Fibroblast of peridontal ligament (primary cell): ENCODE data around the gene GUSB.
"Not testable (repeated sequence)": the region's sequence is repeated elsewhere in the genome, so short reads cannot be mapped to it uniquely, and the experiment has no call there.

Experiments
- DNase-seq: peaks from one replicate; pipeline ENCODE4 v3.0.0-alpha.2; 2010; ENCODE audit errors: extremely low read depth

GUSB gene

DNA sequence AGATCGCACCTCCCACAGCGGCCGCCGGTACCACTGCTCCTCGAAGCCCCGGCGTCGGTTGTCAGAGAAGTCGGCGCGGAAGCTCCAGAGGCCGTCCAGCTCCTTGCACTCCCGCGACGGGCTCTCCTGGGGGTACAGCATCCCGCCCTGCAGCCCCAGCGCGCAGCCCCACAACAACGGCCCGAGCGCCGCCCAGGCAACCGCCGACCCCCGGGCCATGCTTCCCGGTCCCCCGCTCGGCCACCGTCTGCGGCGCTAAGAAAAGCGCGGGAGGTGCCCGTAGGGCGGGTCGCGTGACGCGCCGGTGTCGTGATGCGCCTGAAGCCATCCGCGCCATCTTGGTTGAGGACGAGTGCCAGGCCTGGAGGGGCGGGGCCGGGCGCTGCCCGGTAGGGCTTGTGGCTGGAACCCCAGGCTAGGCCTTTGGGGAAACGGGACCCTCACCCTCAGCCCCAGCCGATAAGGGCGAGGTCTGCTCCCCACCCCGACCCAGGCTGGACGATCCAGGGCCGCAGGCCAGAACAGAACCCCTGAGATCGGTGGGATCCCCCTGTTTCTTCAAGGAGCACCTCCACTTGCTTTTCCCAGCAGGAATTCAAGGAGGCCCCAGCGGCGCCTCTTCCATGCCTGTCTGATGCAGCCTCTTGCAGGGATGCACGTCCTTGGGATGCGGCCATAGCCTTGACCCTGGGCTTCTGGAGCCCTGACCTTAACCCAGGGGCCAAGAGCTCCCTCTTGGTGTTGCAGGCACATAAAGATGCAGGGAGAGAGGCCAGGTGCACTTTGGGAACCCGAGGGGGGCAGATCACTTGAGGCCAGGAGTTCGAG is at the start of gene GUSB:
Gene GUSB, minus strand, starts transcription at position 249 of the 828 bp plus-strand sequence. Its CDS starts 30 bp downstream, at position 219.
- peak; percentile 79 for DNase-seq

- not testable (repeated sequence) for DNase-seq
Observed at GRCh38 chr7:66028342-66028741, 46.3 kb upstream of the GUSB start.

DNA sequence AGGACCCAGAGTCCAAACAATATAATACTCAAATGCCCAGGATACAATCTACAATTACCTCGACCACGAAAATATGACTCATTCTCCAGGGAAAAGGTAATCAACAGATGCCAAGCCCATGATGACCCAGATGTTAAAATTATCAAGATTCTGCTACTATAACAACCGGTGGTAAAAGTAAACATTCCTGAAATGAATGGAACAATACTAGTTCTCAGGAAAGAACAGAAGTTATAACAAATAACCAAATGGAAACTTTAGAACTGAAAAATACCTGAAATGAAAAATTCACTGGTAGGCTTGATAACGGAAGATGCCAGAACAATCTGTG is 34.1 kb upstream of the GUSB start:
- peak; percentile 80 for DNase-seq

DNA sequence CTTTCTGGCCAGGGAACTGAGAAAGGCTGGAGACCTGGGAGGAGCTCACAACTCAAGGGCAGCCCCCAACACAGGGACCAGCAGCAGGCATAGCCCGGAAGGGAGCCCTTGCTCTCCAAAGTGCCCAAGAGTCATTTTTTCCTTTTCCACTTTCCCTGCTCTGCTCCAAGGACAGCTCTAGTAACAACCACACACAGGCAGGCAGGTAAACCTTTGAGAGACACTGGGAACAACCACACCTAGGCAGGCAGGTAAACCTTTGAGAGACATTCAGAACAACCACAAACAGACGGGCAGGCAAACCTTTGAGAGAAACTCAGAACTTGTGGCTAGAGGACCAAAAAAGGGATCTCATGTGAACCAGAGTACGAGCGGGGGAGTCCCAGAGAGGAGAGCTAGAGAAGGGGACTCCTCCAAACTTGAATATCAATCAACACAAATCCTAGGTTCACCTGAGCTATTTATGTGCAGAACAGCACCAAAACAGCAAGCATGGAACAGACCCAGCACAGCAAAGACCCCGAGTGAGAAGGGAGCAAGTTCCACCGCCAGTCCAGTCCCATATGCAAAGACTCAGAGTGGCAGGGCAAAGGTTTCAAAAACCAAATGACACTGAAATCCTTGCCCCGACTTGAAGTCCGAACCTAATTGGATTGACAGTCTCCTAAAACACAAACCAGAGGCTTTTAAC is 33.6 kb upstream of the GUSB start:
- DNase-seq: no peak

DNA sequence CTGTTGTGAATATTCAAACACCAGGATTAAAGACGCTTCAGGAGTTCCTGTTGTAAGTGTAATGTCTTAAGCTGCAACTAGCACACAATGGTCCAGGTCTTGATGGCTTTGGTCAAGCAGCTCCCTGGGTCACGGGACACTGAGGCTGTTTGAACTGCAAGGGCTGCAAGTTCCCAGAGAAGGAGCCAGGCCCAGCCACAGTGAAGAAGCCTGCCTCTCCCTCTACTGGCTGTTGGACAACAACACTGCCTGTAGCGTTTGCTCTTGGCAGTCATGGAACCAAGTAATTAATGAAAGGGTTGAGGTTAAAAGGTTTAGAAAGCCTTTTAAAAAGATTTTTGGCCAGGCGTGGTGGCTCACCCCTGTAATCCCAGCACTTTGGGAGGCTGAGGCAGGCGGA is 31.9 kb upstream of the GUSB start:
- DNase-seq: peak; percentile 66

DNA sequence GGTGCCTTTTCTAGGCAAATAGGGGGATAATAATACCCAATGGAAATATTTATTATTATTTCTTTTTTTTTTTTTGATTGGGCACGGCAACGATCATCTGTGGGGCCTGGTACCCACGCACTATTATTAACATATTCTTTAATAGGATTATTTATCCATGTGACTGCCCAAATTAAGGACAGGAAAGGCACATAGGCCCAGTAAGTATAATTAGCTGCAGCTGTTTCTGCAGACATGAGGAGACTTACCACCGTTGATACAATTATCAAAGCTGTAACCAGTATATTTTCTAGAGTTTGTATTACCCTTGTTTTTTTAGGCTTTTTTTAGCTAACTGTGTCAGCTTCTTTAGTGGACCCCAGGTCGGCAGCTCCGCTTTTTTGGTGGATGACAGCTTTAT is 25.2 kb upstream of the GUSB start:
- DNase-seq: no peak

DNA sequence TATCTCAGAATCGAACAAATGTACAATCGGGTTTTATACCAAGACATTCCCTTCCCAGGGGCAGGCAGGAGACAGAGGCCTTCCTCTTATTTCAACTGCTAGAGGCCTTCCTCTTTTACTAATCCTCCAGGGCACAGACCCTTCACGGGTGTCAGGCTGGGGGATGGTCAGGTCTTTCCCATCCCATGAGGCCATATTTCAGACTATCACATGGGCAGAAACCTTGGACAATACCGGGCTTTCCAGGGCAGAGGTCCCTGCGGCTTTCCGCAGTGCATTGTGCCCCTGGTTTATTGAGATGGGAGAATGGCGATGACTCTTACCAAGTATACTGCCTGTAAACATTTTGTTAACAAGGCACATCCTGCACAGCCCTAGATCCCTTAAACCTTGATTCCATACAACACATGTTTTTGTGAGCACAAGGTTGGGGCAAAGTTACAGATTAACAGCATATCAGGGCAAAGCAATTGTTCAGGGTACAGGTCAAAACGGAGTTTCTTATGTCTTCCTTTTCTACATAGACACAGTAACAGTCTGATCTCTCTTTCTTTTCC is 23.2 kb upstream of the GUSB start:
- not testable (repeated sequence) for DNase-seq

DNA sequence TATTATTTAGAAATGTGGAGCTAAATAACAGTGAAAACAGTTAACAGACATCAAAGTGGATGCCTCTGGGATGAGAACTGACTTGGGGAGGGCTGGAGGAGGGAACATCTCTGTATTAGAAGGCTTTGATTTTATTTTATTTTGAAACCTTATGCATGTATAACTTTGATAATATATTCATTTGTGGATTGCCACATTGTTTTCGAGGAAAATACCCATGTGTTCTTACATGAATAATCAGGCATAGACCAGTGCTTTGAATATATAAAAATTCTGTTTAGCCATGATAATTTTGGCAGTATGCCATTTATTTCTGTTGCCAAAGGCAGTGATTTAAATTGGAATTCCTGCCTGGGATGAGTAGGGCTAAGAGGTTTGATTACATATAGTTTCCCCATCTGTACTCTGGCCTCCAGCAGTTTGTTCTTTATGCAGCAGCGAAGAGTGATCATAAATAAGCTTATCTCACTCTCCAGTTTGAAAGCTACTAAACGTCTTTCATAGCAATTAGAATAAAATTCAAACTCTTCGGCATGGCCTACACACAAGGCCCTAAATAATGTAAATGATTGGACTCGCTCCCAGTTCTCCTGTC is 18.9 kb upstream of the GUSB start:
- DNase-seq: not testable (repeated sequence)

DNA sequence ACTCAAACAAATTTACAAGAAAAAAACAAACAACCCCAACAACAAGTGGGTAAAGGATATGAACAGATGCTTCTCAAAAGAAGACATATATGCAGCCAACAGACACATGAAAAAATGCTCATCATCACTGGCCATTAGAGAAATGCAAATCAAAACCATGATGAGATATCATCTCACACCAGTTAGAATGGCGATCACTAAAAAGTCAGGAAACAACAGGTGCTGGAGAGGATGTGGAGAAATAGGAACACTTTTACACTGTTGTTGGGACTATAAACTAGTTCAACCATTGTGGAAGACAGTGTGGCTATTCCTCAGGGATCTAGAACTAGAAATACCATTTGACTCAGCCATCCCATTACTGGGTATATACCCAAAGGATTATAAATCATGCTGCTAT is 13.0 kb upstream of the GUSB start:
- DNase-seq: not testable (repeated sequence)

DNA sequence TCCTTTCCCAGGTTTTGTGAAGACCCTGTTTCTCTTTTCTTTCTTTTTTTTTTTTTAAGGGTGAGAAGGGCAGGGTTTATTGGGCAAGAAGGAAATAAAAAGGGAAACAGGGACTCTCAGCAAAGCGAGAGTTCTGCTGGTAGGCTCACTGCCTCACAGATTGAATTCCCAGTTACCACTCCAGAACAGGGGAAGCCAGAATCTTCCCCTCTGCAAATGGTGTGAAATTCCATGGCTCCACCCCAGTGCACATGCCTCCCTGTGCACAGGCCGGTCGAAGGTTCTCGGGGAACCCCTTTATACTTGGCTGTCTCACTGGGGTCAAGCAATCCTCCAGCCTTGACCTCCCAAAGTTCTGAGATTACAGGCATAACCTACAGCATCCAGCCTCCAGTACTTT is 10.5 kb upstream of the GUSB start:
- DNase-seq: no peak

DNA sequence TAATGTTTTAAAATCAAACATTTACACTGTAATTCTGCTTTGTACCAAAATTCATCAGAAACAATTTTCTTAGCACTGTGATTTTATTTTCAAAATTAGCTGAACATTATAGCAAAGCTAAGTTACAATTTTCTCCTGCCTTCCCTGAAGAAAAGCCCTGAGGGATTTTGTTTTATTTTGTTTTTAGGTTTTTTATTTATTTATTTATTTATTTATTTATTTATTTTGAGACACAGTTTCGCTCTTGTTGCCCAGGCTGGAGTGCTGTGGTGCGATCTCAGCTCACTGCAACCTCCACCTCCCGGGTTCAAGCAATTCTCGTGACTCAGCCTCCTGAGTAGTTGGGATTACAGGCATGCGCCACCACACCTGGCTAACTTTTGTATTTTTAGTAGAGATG is 9.8 kb upstream of the GUSB start:
- not testable (repeated sequence) for DNase-seq

DNA sequence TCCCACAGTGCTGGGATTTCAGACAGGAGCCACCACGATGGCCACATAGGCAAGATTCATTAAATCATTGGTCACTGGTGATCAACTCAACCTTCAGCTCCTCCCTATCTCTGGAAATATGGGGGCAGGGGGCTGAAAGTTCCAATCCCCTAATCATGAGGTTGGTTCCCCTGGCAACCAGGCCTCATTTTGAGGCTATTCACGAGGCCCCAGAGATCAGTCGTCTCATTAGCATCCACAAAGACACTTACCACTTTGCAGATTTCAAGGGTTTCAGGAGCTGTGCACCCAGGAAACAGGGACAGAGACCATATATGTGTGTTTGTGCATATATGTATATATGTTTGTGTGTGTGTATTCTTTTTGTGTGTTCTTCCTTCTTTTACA is 7.7 kb upstream of the GUSB start:
- no peak for DNase-seq

DNA sequence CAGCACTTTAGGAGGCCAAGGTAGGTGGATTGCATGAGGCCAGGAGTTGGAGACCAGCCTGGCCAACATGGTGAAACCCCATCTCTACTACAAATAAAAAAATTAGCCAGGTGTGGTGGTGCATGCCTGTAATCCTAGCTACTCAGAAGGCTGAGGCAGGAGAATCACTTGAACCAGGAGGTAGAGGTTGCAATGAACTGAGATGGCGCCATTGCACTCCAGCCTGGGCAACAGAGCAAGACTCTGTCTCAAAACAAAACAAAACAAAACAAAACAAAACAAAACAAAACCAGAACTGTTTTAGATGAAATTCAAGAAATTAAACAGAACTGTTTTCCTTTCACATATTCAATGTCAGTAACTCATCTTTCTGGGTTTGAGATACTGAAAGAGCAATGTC is 6.5 kb upstream of the GUSB start:
- not testable (repeated sequence) for DNase-seq

- DNase-seq: no peak
Observed at GRCh38 chr7:65988084-65988483, 6.1 kb upstream of the GUSB start.

- DNase-seq: no peak
Observed at GRCh38 chr7:65983965-65984658, 2.1 kb upstream of the GUSB start.

DNA sequence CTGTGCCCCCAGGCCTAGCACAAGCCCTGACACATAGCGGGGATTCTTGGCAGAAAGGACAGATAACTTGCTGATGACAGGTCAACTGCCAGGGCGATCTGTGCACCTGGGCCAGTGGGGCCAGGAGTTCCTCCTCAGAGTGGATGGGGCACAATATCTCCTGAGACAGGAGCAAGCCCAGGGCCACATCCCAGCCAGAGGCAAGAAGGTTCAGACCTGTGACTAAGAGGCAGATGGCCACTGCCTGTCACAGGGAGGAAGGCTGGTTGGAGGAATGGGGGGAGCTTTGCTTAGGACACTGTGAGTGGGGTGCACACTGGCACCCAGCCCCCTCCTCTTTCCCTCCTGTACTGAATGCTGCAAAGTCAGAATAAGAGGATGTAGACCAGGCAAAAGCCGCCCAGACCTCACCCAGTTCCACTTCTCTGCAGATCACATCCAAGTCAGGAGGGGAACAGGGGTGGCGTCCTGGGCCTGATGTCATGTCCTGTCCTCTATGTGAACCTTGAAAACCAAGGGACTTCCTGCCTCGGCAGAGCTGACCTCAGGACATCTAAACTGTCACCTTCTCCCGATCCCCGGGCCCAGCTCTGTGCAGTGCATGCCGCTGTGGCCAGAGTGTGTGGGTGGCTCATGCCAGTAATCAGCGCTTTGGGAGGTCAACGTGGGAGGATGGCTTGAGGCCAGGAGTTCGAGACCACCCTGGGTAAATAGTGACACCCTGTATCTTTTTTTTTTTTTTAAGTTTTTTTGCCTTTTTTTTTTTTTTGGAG is 1.3 kb downstream of the GUSB start:
- peak; percentile 5 for DNase-seq

DNA sequence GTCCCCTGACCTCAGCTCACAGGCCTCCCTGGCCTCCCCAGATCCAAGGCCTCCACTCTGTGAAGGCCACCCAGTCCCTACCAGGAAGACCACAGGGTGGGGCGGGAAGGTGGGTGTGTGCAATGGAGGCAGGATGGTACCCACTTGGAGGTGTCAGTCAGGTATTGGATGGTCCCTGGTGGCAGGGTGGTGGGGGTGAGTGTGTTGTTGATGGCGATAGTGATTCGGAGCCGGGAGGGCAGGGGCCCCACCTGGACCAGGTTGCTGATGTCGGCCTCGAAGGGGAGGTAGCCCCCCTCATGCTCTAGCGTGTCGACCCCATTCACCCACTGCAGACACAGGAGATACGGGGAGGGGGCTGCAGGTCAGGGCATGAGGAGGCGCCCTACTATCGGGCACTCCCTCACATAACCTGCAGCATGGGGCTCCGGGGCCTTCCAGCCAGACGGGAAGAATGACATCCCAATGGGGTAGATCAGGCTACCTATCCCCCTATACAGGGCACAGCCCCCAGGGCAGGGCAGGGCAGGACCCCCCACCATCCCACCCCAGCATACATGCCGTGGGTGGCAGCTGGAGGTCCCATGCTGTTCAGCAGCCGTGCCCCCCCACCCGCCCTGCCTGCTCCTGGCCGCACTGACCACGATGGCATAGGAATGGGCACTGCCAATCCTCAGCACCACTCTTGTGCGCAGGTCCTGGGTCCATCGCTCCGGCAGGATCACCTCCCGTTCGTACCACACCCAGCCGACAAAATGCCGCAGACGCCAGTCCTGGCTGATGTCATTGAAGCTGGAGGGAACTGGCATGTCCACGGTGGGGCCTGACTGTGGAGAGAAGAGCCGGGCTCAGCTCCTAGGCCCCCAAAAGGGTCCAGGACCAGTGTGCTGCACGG is 2.2 kb downstream of the GUSB start:
- no peak for DNase-seq

DNA sequence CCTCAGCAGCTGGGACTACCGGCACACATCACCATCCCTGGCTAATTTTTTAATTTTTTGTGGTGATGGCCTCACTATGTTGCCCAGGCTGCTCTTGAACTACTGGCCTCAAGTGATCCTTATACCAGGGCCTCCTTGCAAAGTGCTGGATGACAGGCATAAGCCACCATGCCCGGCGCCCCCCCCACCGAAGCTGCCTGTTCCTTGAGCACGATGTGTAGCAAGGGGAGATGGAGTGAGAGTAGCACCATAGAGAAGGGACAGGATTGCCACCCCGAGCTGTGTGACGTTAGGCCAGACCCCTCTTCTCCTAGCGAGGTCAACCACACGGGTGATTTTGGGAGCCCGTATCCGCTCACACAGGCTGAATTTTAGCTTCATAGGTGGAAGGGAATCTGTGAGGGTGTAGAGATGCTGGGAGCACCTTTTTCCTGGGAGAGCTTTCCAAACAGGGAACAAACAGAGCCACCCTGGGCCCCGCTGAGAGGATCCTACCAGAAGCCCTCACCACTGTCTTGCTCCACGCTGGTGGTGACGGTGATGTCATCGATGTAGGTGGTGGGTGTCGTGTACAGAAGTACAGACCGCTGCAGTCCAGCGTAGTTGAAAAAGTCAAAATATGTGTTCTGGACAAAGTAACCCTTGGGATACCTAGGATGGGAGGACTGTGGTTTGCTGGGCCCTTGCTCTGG is 3.0 kb downstream of the GUSB start:
- no peak for DNase-seq

GRCh38 chr7:65976659-65977196 is 5.3 kb downstream of the GUSB start:
- DNase-seq: no peak
